ENCODE data around the gene GSG1L. TPM values are rescaled to one million over a fixed set of nuclear protein-coding genes. Genes with fewer than 3 reads are reported as not detected.

The GSG1L gene
- total and polyA plus RNA-seq, 2 of the 13 experiments (the other 11 are each of a cell fraction or from before 2014, with no cell fraction given) = not detected

- no peak for TF ChIP-seq USF2 (IDR thresholded peaks at IDR 0.05; ENCODE audit: low read depth, low read length)
- no peak for TF ChIP-seq USF2 (CRISPR knock-in tag; IDR thresholded peaks at IDR 0.05; ENCODE audit: borderline replicate concordance)
- no peak for TF ChIP-seq ZBTB7B (CRISPR knock-in tag; IDR thresholded peaks at IDR 0.05)
These were observed 100.0 kb downstream of the GSG1L start (continued) for GRCh38 chr16:27963471-27963965.

GRCh38 chr16:27962197-27962596 is 101.3 kb downstream of the GSG1L start:
- no peak for FAIRE-seq
- H3K9ac ChIP-seq (ENCODE audit: insufficient read depth, low read depth, low read length) = no peak overlapping the region
- H4K20me1 ChIP-seq (ENCODE audit: insufficient read depth, low read length) = no peaks in the 10 kb centered on the region
- H3K4me1 ChIP-seq (ENCODE audit: insufficient read depth, low read length) = no peaks in the 10 kb centered on the region
- no peak overlapping the region for H3K4me3 ChIP-seq (replicated peaks in 1 of 3; ENCODE audit: insufficient read depth in 1 of 3, low read depth in 2 of 3, low read length in 3 of 3)
- CTCF ChIA-PET (ENCODE audit: low intra/inter-chr PET ratio, low total read pairs) = no interaction called here
- no peak for ATAC-seq
- H3K27ac ChIP-seq (ENCODE audit: extremely low read length, insufficient read depth, low read length) = no peak overlapping the region
- no peak for DNase-seq (ENCODE audit: low spot score)
- no peak overlapping the region for H2AFZ ChIP-seq (ENCODE audit: low read length)
- intact Hi-C loops (cut with micrococcal nuclease; ENCODE audit: unreplicated experiment) = no loop called here
- no peak overlapping the region for H3K4me2 ChIP-seq (ENCODE audit: low read depth, low read length)
- BruUV-seq (replicated peaks) = no TSS peak
- POLR2A ChIA-PET = no interaction called here
- no peaks in the 10 kb centered on the region for H3K9me3 ChIP-seq (ENCODE audit: low read length)
- H3K36me3 ChIP-seq (replicated peaks in 1 of 2; ENCODE audit: control insufficient read depth in 1 of 2, insufficient read depth in 2 of 2, low read length in 2 of 2) = no peaks in the 10 kb centered on the region
- no peaks in the 10 kb centered on the region for H3K79me2 ChIP-seq (ENCODE audit: insufficient read depth, low read length)
- in situ Hi-C loops (cut with HindIII; ENCODE audit: extremely low pct_ligation_motif_present, low pct_unique_long_range_greater_than_20kb) = no loop called here
- H3K27me3 ChIP-seq (ENCODE audit: control insufficient read depth in 1 of 2, insufficient read depth in 2 of 2, low read length in 2 of 2) = peaks cover 4 to 12% of the 10 kb centered on the region in 2 experiments; a peak in 3 of 5 replicates
- TF ChIP-seq ZNF263 (CRISPR knock-in tag; IDR thresholded peaks at IDR 0.05) (no peak), NFIC (IDR thresholded peaks at IDR 0.05; ENCODE audit: low read length) (no peak), ZNF784 (CRISPR knock-in tag; IDR thresholded peaks at IDR 0.05; ENCODE audit: borderline replicate concordance) (no peak), ZBTB40 (IDR thresholded peaks at IDR 0.05) (no peak), ZBTB40 (CRISPR knock-in tag; IDR thresholded peaks at IDR 0.05) (no peak), MBD4 (IDR thresholded peaks at IDR 0.05; ENCODE audit: borderline replicate concordance, low read length) (no peak), ERF (CRISPR knock-in tag; IDR thresholded peaks at IDR 0.05) (no peak)

All from HepG2 (cell line).